Stimulated activated CD4-positive, alpha-beta T cell treated with anti-CD3 and anti-CD28 coated beads, Interleukin-12 subunit alpha, Interleukin-12 subunit beta, amount 100 ng/mL, for 48 hours (primary cell): ENCODE data around the gene HOXA1.
A peak's percentile ranks its signal among the peaks of the same experiment; 100 is the strongest.

Experiments
- DNase-seq, 3 donors: peaks; one replicate each; pipeline ENCODE4 v3.0.0-alpha.2; 2020; ENCODE audit warnings: low read depth in 2 of 3, low spot score in 1 of 3

HOXA1 gene

GRCh38 chr7:27095897-27096767 is at the start of gene HOXA1:
HOXA1 (minus strand) TSS chr7:27096000; CDS start chr7:27095912, 88 bp downstream.
- DNase-seq, result peak; percentile 43 to 55 (median 53)

GRCh38 chr7:27145165-27145913 is 49.5 kb upstream of the HOXA1 start:
- no peak for DNase-seq

GRCh38 chr7:27144781-27145164 is 49.0 kb upstream of the HOXA1 start:
- no peak for DNase-seq

GRCh38 chr7:27143950-27144780 is 48.4 kb upstream of the HOXA1 start:
- DNase-seq, result no peak

GRCh38 chr7:27143023-27143949 is 47.5 kb upstream of the HOXA1 start, which contains the start of gene HOXA5:
HOXA5 (minus strand) TSS chr7:27143681; CDS start chr7:27143607, 74 bp downstream.
- no peak for DNase-seq

- no peak for DNase-seq
Measured at GRCh38 chr7:27142580-27143022, 46.8 kb upstream of the HOXA1 start.

GRCh38 chr7:27141923-27142579 is 46.3 kb upstream of the HOXA1 start:
- DNase-seq, result no peak

- DNase-seq, result no peak
Measured at GRCh38 chr7:27141137-27141922, 45.5 kb upstream of the HOXA1 start.

- no peak for DNase-seq
Measured at GRCh38 chr7:27140126-27140857, 44.5 kb upstream of the HOXA1 start.

GRCh38 chr7:27139334-27140125 is 43.7 kb upstream of the HOXA1 start:
- DNase-seq, result no peak

GRCh38 chr7:27138985-27139333 is 43.2 kb upstream of the HOXA1 start:
- no peak for DNase-seq

GRCh38 chr7:27138472-27138871 is 42.7 kb upstream of the HOXA1 start:
- DNase-seq, result no peak

GRCh38 chr7:27137640-27138315 is 42.0 kb upstream of the HOXA1 start:
- DNase-seq, result no peak

GRCh38 chr7:27134392-27134791 is 38.6 kb upstream of the HOXA1 start:
- no peak for DNase-seq

- DNase-seq, result no peak
Measured at GRCh38 chr7:27133409-27134231, 37.8 kb upstream of the HOXA1 start.

- no peak for DNase-seq
Measured at GRCh38 chr7:27132978-27133377, 37.2 kb upstream of the HOXA1 start.
